Coronary artery (tissue), 2 donors: ENCODE results near the gene SEMA4D.

Experiments
- DNase-seq: peaks from one replicate; pipeline ENCODE4 v3.0.0-alpha.2; 2017; ENCODE audit warnings: low spot score
- H3K27ac ChIP-seq, 2 donors: fragments of 200-600 bp; sonication (generic); one replicate each; pipeline ENCODE4 v1.5.1; 2016 to 2019
- H3K4me3 ChIP-seq: fragments of 200-600 bp; sonication (generic); 2 replicates; pipeline ENCODE4 v1.5.1; 2016; ENCODE audit warnings: mild to moderate bottlenecking, moderate library complexity
- CTCF ChIP-seq: fragments of 200-600 bp; sonication (generic); IDR thresholded peaks from one replicate; pipeline ENCODE4 v1.5.1; 2019; ENCODE audit warnings: antibody characterized with exemption

The SEMA4D gene

GRCh38 chr9:89437772-89438171 lies 60.1 kb downstream of the SEMA4D start:
- Histone ChIP-seq H3K4me3 (no peak overlapping the region), H3K27ac (no peak overlapping the region)
- no peak for DNase-seq
- no peak for TF ChIP-seq CTCF

GRCh38 chr9:89436963-89437625 lies 60.8 kb downstream of the SEMA4D start:
- no peak overlapping the region for H3K27ac ChIP-seq
- DNase-seq: no peak
- no peak for TF ChIP-seq CTCF
- no peak overlapping the region for H3K4me3 ChIP-seq

DNA sequence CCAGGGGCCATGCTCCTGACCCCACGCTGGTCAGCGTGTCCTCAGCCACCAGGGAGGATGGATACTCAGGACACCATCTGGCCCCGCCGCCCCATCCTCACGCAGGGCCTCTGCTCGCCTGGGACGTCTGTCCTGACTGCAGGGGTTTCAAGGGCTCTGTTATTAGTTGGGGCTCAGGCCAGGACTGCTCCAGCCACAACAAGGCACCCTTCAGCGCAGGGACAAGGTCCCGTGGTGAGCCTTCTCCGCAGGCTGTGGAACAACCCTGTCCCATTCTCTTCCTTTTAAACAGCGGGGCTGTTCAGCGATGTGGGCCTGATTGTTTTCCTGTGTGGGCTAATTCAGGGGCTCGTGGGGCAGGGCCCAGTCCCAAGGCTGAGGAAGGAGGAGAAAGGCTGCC lies 61.6 kb downstream of the SEMA4D start:
- Histone ChIP-seq H3K4me3 (no peak overlapping the region), H3K27ac (no peak overlapping the region)
- TF ChIP-seq CTCF: no peak
- no peak for DNase-seq

DNA sequence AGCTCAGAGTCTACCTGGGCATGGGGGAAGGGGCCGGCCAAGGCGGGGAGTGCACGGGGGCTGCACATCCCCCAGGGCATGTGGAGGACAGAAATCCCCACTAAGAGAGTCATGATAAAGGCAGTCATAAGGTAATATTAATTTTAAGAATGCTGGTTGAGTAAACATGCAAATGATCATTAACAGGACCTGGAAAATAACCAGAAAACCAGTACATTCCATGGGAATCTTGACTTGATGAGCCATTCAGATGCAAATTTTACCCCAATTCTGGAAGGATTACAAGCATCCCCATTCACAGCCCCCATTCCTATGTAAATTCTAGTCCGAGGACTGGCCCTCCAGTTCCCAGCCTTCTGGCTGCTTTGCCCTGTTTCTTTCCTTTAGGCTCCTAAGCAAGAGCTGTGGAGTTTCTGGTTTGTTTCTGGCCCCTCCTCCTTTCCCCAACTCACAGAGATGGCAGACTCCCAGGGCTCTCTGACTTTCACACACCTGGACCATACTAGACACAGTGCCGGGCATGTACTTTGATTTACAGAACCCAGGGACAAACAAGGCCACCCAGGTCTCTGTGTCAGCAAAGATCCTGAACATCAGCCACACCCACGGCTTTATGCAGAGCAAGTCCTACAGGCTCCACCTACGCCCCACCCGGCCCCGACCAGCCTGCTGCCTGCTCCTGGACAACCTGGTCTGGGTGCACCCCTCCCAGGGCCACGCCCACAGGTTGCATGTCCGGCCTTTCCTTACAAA lies 62.7 kb downstream of the SEMA4D start:
- no peak for TF ChIP-seq CTCF
- no peak for DNase-seq
- H3K27ac ChIP-seq: no peak overlapping the region
- H3K4me3 ChIP-seq: no peak overlapping the region

DNA sequence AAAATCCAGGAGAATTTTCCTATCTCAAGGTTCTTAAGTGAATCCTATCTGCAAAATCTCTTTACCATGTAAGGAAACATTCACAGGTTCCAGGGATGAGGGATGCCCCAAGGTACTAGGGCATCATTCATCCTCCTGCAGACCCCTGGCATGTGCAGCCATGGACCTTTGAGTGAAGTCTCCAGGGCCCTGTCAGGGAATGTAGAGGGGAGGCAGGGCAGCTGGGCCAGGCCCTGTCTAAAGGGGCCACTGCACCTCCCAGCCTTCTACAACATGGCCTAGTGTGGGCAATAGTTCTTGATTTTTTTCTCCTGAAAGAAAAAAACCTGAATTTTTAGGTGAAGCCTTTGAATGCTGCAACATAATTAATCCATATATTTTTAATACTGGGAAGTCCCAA lies 63.3 kb downstream of the SEMA4D start:
- no peak overlapping the region for H3K4me3 ChIP-seq
- no peak for TF ChIP-seq CTCF
- no peak overlapping the region for H3K27ac ChIP-seq
- DNase-seq: no peak

- no peak for DNase-seq
- H3K27ac ChIP-seq: no peak overlapping the region
Observed at GRCh38 chr9:89433826-89434225, 64.1 kb downstream of the SEMA4D start.

More at GRCh38 chr9:89433826-89434225, 64.1 kb downstream of the SEMA4D start:
- TF ChIP-seq CTCF: no peak
- H3K4me3 ChIP-seq: no peak overlapping the region
